ENCODE measurements around the gene SDR9C7. TPM values are rescaled to one million over a fixed set of nuclear protein-coding genes. Genes with fewer than 3 reads are reported as not detected.
"Not testable (repeated sequence)": the region's sequence is repeated elsewhere in the genome, so short reads cannot be mapped to it uniquely, and the experiment has no call there.

Gene SDR9C7
- total RNA-seq, 3 donors from 2014 or later (not counting 1 experiment from before 2014, with no cell fraction given) = 0.20 TPM; not detected in 2

GRCh38 chr12:56980268-56980667, 46.1 kb upstream of the SDR9C7 start:
- no peaks in the 10 kb centered on the region for H3K9me3 Mint-ChIP-seq
- Histone ChIP-seq H3K27ac (ENCODE audit: low read length) (no peak overlapping the region), H3K4me3 (ENCODE audit: low read length) (no peak overlapping the region), H3K9me3 (ENCODE audit: control insufficient read depth, insufficient read depth, low read length) (no peaks in the 10 kb centered on the region), H3K4me1 (ENCODE audit: control insufficient read depth, insufficient read depth, low read length) (no peaks in the 10 kb centered on the region), H3K36me3 (ENCODE audit: control insufficient read depth, insufficient read depth, low read length) (no peaks in the 10 kb centered on the region), H3K27me3 (ENCODE audit: control insufficient read depth, insufficient read depth, low read length) (no peaks in the 10 kb centered on the region)
- H3K36me3 Mint-ChIP-seq = no peaks in the 10 kb centered on the region
- no peak overlapping the region for H3K4me3 Mint-ChIP-seq
- DNase-seq (no peak), ATAC-seq (no peak)
- 93% methylated on average over 6 of the region's 6 CpGs for WGBS (ENCODE audit: insufficient coverage)
- no peak for TF ChIP-seq CTCF (IDR thresholded peaks at IDR 0.05)
- H3K4me1 Mint-ChIP-seq = no peaks in the 10 kb centered on the region
- no peaks in the 10 kb centered on the region for H3K27me3 Mint-ChIP-seq (ENCODE audit: low read depth in 2 of 2)
- H3K27ac Mint-ChIP-seq = no peak overlapping the region
- intact Hi-C loops (cut with micrococcal nuclease) = no loop called here

- Mint-ChIP-seq H3K27me3 (ENCODE audit: low read depth in 2 of 2) (no peaks in the 10 kb centered on the region), H3K27ac (no peak overlapping the region), H3K4me1 (no peaks in the 10 kb centered on the region), H3K9me3 (no peaks in the 10 kb centered on the region), H3K4me3 (no peak overlapping the region), H3K36me3 (no peaks in the 10 kb centered on the region)
- WGBS (ENCODE audit: insufficient coverage) = 97% methylated on average over 3 of the region's 3 CpGs
- Histone ChIP-seq H3K36me3 (ENCODE audit: control insufficient read depth, insufficient read depth, low read length) (no peaks in the 10 kb centered on the region), H3K4me1 (ENCODE audit: control insufficient read depth, insufficient read depth, low read length) (no peaks in the 10 kb centered on the region), H3K4me3 (ENCODE audit: low read length) (no peak overlapping the region), H3K27me3 (ENCODE audit: control insufficient read depth, insufficient read depth, low read length) (no peaks in the 10 kb centered on the region), H3K27ac (ENCODE audit: low read length) (no peak overlapping the region), H3K9me3 (ENCODE audit: control insufficient read depth, insufficient read depth, low read length) (no peaks in the 10 kb centered on the region)
- TF ChIP-seq CTCF (IDR thresholded peaks at IDR 0.05) = no peak
- ATAC-seq (no peak), DNase-seq (no peak)
- intact Hi-C loops (cut with micrococcal nuclease) = no loop called here
These were observed 45.4 kb upstream of the SDR9C7 start for GRCh38 chr12:56979628-56980027.

- Histone ChIP-seq H3K27me3 (ENCODE audit: control insufficient read depth, insufficient read depth, low read length) (no peaks in the 10 kb centered on the region), H3K4me3 (ENCODE audit: low read length) (no peak overlapping the region), H3K9me3 (ENCODE audit: control insufficient read depth, insufficient read depth, low read length) (no peaks in the 10 kb centered on the region), H3K36me3 (ENCODE audit: control insufficient read depth, insufficient read depth, low read length) (no peaks in the 10 kb centered on the region), H3K27ac (ENCODE audit: low read length) (no peak overlapping the region), H3K4me1 (ENCODE audit: control insufficient read depth, insufficient read depth, low read length) (no peaks in the 10 kb centered on the region)
- Mint-ChIP-seq H3K9me3 (no peaks in the 10 kb centered on the region), H3K4me3 (no peak overlapping the region), H3K4me1 (no peaks in the 10 kb centered on the region), H3K36me3 (no peaks in the 10 kb centered on the region), H3K27ac (no peak overlapping the region), H3K27me3 (ENCODE audit: low read depth in 2 of 2) (no peaks in the 10 kb centered on the region)
- intact Hi-C loops (cut with micrococcal nuclease) = no loop called here
- WGBS (ENCODE audit: insufficient coverage) = 96% methylated on average over 3 of the region's 3 CpGs
- ATAC-seq = no peak
- no peak for DNase-seq
- TF ChIP-seq CTCF (IDR thresholded peaks at IDR 0.05) = no peak
These were observed 44.4 kb upstream of the SDR9C7 start for GRCh38 chr12:56978397-56979138.

GRCh38 chr12:56977361-56977760, 43.2 kb upstream of the SDR9C7 start:
- H3K27ac ChIP-seq (ENCODE audit: low read length); H3K4me1 Mint-ChIP-seq; H3K4me3 Mint-ChIP-seq; H3K4me3 ChIP-seq (ENCODE audit: low read length); H3K9me3 Mint-ChIP-seq; H3K36me3 Mint-ChIP-seq; intact Hi-C loops (cut with micrococcal nuclease); H3K4me1 ChIP-seq (ENCODE audit: control insufficient read depth, insufficient read depth, low read length); H3K27me3 Mint-ChIP-seq (ENCODE audit: low read depth in 2 of 2); DNase-seq; H3K27ac Mint-ChIP-seq; ATAC-seq; H3K27me3 ChIP-seq (ENCODE audit: control insufficient read depth, insufficient read depth, low read length); H3K36me3 ChIP-seq (ENCODE audit: control insufficient read depth, insufficient read depth, low read length); H3K9me3 ChIP-seq (ENCODE audit: control insufficient read depth, insufficient read depth, low read length): not testable (repeated sequence)
- WGBS (ENCODE audit: insufficient coverage) = 88% methylated on average over 3 of the region's 4 CpGs

- intact Hi-C loops (cut with micrococcal nuclease); H3K4me1 ChIP-seq (ENCODE audit: control insufficient read depth, insufficient read depth, low read length); H3K27ac Mint-ChIP-seq; H3K4me3 Mint-ChIP-seq; ATAC-seq; H3K9me3 ChIP-seq (ENCODE audit: control insufficient read depth, insufficient read depth, low read length); H3K4me3 ChIP-seq (ENCODE audit: low read length); H3K36me3 Mint-ChIP-seq; H3K9me3 Mint-ChIP-seq; H3K27me3 ChIP-seq (ENCODE audit: control insufficient read depth, insufficient read depth, low read length); H3K36me3 ChIP-seq (ENCODE audit: control insufficient read depth, insufficient read depth, low read length); H3K4me1 Mint-ChIP-seq; H3K27ac ChIP-seq (ENCODE audit: low read length); DNase-seq: not testable (repeated sequence)
- 100% methylated on average over 1 of the region's 3 CpGs for WGBS (ENCODE audit: insufficient coverage)
- peaks cover 8 to 11% of the 10 kb centered on the region in 2 donors for H3K27me3 Mint-ChIP-seq (ENCODE audit: low read depth in 2 of 2)
These were observed 40.0 kb upstream of the SDR9C7 start for GRCh38 chr12:56974224-56974623.

- H3K27ac ChIP-seq (ENCODE audit: low read length); H3K9me3 ChIP-seq (ENCODE audit: control insufficient read depth, insufficient read depth, low read length); H3K36me3 Mint-ChIP-seq; H3K27me3 ChIP-seq (ENCODE audit: control insufficient read depth, insufficient read depth, low read length); H3K4me3 Mint-ChIP-seq; ATAC-seq; H3K36me3 ChIP-seq (ENCODE audit: control insufficient read depth, insufficient read depth, low read length); DNase-seq; H3K4me1 ChIP-seq (ENCODE audit: control insufficient read depth, insufficient read depth, low read length); intact Hi-C loops (cut with micrococcal nuclease); H3K9me3 Mint-ChIP-seq; H3K27ac Mint-ChIP-seq; H3K4me3 ChIP-seq (ENCODE audit: low read length); H3K4me1 Mint-ChIP-seq: not testable (repeated sequence)
- peaks cover 8 to 23% of the 10 kb centered on the region in 2 donors for H3K27me3 Mint-ChIP-seq (ENCODE audit: low read depth in 2 of 2)
- 69% methylated on average over 1 of the region's 6 CpGs for WGBS (ENCODE audit: insufficient coverage)
These were observed 34.7 kb upstream of the SDR9C7 start for GRCh38 chr12:56968910-56969309.
